Activated CD8-positive, alpha-beta memory T cell treated with anti-CD3 and anti-CD28 coated beads for 1 hour (primary cell): ENCODE results near the gene POMT1.
"Not testable (repeated sequence)": the region's sequence is repeated elsewhere in the genome, so short reads cannot be mapped to it uniquely, and the experiment has no call there.

Source experiments
- DNase-seq, 2 donors: peaks; one replicate each; pipeline ENCODE4 v3.0.0-alpha.2; 2020; ENCODE audit warnings: low read depth in 1 of 2; ENCODE audit errors: extremely low read depth in 1 of 2

POMT1 gene

GRCh38 chr9:131546336-131547084 lies 43.8 kb downstream of the POMT1 start:
- DNase-seq = no peak

GRCh38 chr9:131549186-131549585 lies 46.5 kb downstream of the POMT1 start:
- DNase-seq = not testable (repeated sequence)

- DNase-seq = not testable (repeated sequence)
Observed at GRCh38 chr9:131550465-131550864, 47.7 kb downstream of the POMT1 start.

- no peak for DNase-seq
Observed at GRCh38 chr9:131552030-131552429, 49.3 kb downstream of the POMT1 start.

GRCh38 chr9:131554087-131554842 lies 51.5 kb downstream of the POMT1 start:
- DNase-seq = no peak

- no peak for DNase-seq
Observed at GRCh38 chr9:131554843-131555351, 52.2 kb downstream of the POMT1 start.

- DNase-seq = no peak
Observed at GRCh38 chr9:131555841-131556673, 53.3 kb downstream of the POMT1 start.

- no peak for DNase-seq
Observed at GRCh38 chr9:131557855-131558548, 55.3 kb downstream of the POMT1 start.

- no peak for DNase-seq
Observed at GRCh38 chr9:131559421-131560000, 56.8 kb downstream of the POMT1 start.

GRCh38 chr9:131562032-131562959 lies 59.6 kb downstream of the POMT1 start:
- DNase-seq = no peak

GRCh38 chr9:131565369-131565768 lies 62.7 kb downstream of the POMT1 start:
- no peak for DNase-seq

GRCh38 chr9:131566158-131566557 lies 63.4 kb downstream of the POMT1 start:
- DNase-seq = no peak

GRCh38 chr9:131567910-131568309 lies 65.2 kb downstream of the POMT1 start:
- no peak for DNase-seq
